Prostate gland (tissue), 2 donors: ENCODE results near the gene ZNF302. TPM values are rescaled to one million over a fixed set of nuclear protein-coding genes. Genes with fewer than 3 reads are reported as not detected.
"Not testable (repeated sequence)": the region's sequence is repeated elsewhere in the genome, so short reads cannot be mapped to it uniquely, and the experiment has no call there.

Experiments used
- DNase-seq: peaks from one replicate; pipeline ENCODE4 v3.0.0-alpha.2; 2019; ENCODE audit warnings: low spot score
- H3K27ac ChIP-seq, 2 donors: fragments of 200-600 bp; sonication (generic); 2 replicates each; pipeline ENCODE4 v1.5.1; 2017 to 2019
- H3K27me3 ChIP-seq: fragments of 200-600 bp; sonication (generic); replicated peaks from 2 replicates; pipeline ENCODE4 v1.5.1; 2019; ENCODE audit not compliant: insufficient read depth
- H3K36me3 ChIP-seq, 2 donors: fragments of 200-600 bp; sonication (generic); 1 replicate in 1 of 2; 2 replicates in 1 of 2; pipeline versions ENCODE4 v1.5.1 to v1.8.1; 2017 to 2019
- H3K4me1 ChIP-seq: fragments of 200-600 bp; sonication (generic); replicated peaks from 2 replicates; pipeline ENCODE4 v1.5.1; 2019
- H3K4me3 ChIP-seq, 2 donors: fragments of 200-600 bp; sonication (generic); 2 replicates each; pipeline ENCODE4 v1.5.1; 2017 to 2019
- H3K9me3 ChIP-seq: fragments of 200-600 bp; sonication (generic); 2 replicates; pipeline ENCODE4 v1.5.1; 2017
- CTCF ChIP-seq, 4 experiments: fragments of 200-600 bp in 2 of 4; fragments of 450-650 bp in 2 of 4; sonication (generic) in 2 of 4; IDR thresholded peaks; 1 replicate in 3 of 4; 2 replicates in 1 of 4; pipeline ENCODE4 v1.5.1; 2016 to 2019; ENCODE audit warnings: antibody characterized with exemption in 4 of 4, mild to moderate bottlenecking in 2 of 4, moderate library complexity in 2 of 4
- POLR2A ChIP-seq: fragments of 450-650 bp; IDR thresholded peaks from one replicate; pipeline ENCODE4 v1.6.1; 2016; ENCODE audit warnings: antibody characterized with exemption, mild to moderate bottlenecking
- POLR2AphosphoS5 ChIP-seq: sonication (generic); formaldehyde crosslinking; IDR thresholded peaks from one replicate; pipeline ENCODE4 v1.6.1; 2017; ENCODE audit warnings: antibody characterized with exemption
- WGBS: methylation state at CpG from one replicate; pipeline ENCODE4 v1.1.5; 2018; 5-methylcytosine and 5-hydroxymethylcytosine counted together
- intact Hi-C: fragments of 100-400 bp; cut with DNase I; formaldehyde crosslinking; loops from one replicate; pipeline ENCODE4 v1.14.2; 2022
- total RNA-seq, 2 donors: library from RNA; depleted of rRNA; stranded (reverse); fragments of >200 nt; gene quantifications; one replicate each; pipeline ENCODE4 v1.1.0, GENCODE V29; 2016

The ZNF302 gene
- total RNA-seq, 2 donors from 2014 or later = 20.0 to 25.0 TPM

- H3K4me1 ChIP-seq = no peaks in the 10 kb centered on the region
- H3K27me3 ChIP-seq = no peaks in the 10 kb centered on the region
- 95% methylated on average over 25 of the region's 25 CpGs for WGBS
- no peak overlapping the region for H3K27ac ChIP-seq
- intact Hi-C loops = no loop called here
- no peak for DNase-seq
- H3K4me3 ChIP-seq = no peak overlapping the region
- no peaks in the 10 kb centered on the region for H3K9me3 ChIP-seq
- no peak for TF ChIP-seq CTCF (IDR thresholded peaks at IDR 0.05)
- no peaks in the 10 kb centered on the region for H3K36me3 ChIP-seq
These were observed 11.1 kb upstream of the ZNF302 start for GRCh38 chr19:34666200-34666957.

- Histone ChIP-seq H3K9me3 (no peaks in the 10 kb centered on the region), H3K36me3 (no peaks in the 10 kb centered on the region), H3K27me3 (no peaks in the 10 kb centered on the region), H3K4me1 (no peaks in the 10 kb centered on the region), H3K4me3 (no peak overlapping the region), H3K27ac (peak overlapping the region; percentile 50 to 65)
- no peak for DNase-seq
- intact Hi-C loops = no loop called here
- TF ChIP-seq POLR2A (no peak), POLR2AphosphoS5 (no peak)
- 88% methylated on average over 9 of the region's 9 CpGs for WGBS
These were observed 10.6 kb upstream of the ZNF302 start for GRCh38 chr19:34666958-34667265.

GRCh38 chr19:34667349-34668076 lies 10.0 kb upstream of the ZNF302 start:
- Histone ChIP-seq H3K4me1 (no peaks in the 10 kb centered on the region), H3K27ac (peak overlapping the region; percentile 50 to 65), H3K4me3 (peak overlapping the region in 1 of 2 donors; percentile 21), H3K36me3 (no peaks in the 10 kb centered on the region), H3K27me3 (no peaks in the 10 kb centered on the region), H3K9me3 (no peaks in the 10 kb centered on the region)
- intact Hi-C loops = no loop called here
- no peak for TF ChIP-seq CTCF (IDR thresholded peaks at IDR 0.05)
- no peak for TF ChIP-seq POLR2A
- no peak for TF ChIP-seq POLR2AphosphoS5
- 59% methylated on average over 17 of the region's 17 CpGs for WGBS
- DNase-seq = no peak

GRCh38 chr19:34668077-34668689 lies 9.3 kb upstream of the ZNF302 start:
- H3K9me3 ChIP-seq, H3K27me3 ChIP-seq, H3K27ac ChIP-seq, H3K4me3 ChIP-seq, H3K36me3 ChIP-seq, DNase-seq, intact Hi-C loops, H3K4me1 ChIP-seq: not testable (repeated sequence)
- WGBS = 89% methylated on average over 12 of the region's 36 CpGs

GRCh38 chr19:34668690-34669089 lies 8.8 kb upstream of the ZNF302 start:
- H3K9me3 ChIP-seq, H3K4me3 ChIP-seq, H3K36me3 ChIP-seq, H3K27me3 ChIP-seq, H3K27ac ChIP-seq, H3K4me1 ChIP-seq, intact Hi-C loops, DNase-seq: not testable (repeated sequence)
- 82% methylated on average over 5 of the region's 5 CpGs for WGBS

- WGBS = 60% methylated on average over 6 of the region's 7 CpGs
- Histone ChIP-seq H3K4me1 (no peaks in the 10 kb centered on the region), H3K27me3 (no peaks in the 10 kb centered on the region), H3K27ac (no peak overlapping the region), H3K9me3 (no peaks in the 10 kb centered on the region), H3K4me3 (no peak overlapping the region), H3K36me3 (no peaks in the 10 kb centered on the region)
- TF ChIP-seq POLR2AphosphoS5 (no peak), POLR2A (no peak), CTCF (IDR thresholded peaks at IDR 0.05) (no peak)
- DNase-seq = peak; percentile 30
- intact Hi-C loops = no loop called here
These were observed 8.2 kb upstream of the ZNF302 start for GRCh38 chr19:34669305-34669704.
